HEK293T (cell line): Measurements from ENCODE around the gene ATP2C1.

Source experiments
- CTCF ChIA-PET: fragments of 350-600 bp; formaldehyde crosslinking; extraction: SDS; loops from one replicate; lab custom pipeline; 2021; ENCODE audit warnings: antibody characterized with exemption, inconsistent platforms; lab: Yijun Ruan, JAX
- POLR2A ChIA-PET: fragments of 350-600 bp; formaldehyde crosslinking; extraction: SDS; loops from one replicate; lab custom pipeline; 2020; ENCODE audit warnings: antibody characterized with exemption, inconsistent platforms; lab: Yijun Ruan, JAX
- DNase-seq: peaks from one replicate; pipeline ENCODE4 v3.0.0; 2012; ENCODE audit warnings: mixed read lengths; ENCODE audit errors: extremely low spot score
- ARNT ChIP-seq: fragments of 450-650 bp; IDR thresholded peaks from 2 replicates; pipeline ENCODE4 v1.6.1; 2017; ENCODE audit warnings: mild to moderate bottlenecking
- BHLHE40 ChIP-seq: fragments of 450-650 bp; IDR thresholded peaks from 2 replicates; pipeline ENCODE4 v1.6.1; 2016; ENCODE audit warnings: mild to moderate bottlenecking, moderate library complexity, borderline replicate concordance
- CTBP1 ChIP-seq: fragments of 450-650 bp; IDR thresholded peaks from 2 replicates; pipeline ENCODE4 v1.6.1; 2016; ENCODE audit warnings: borderline replicate concordance
- ELF4 ChIP-seq: fragments of 450-650 bp; IDR thresholded peaks from 2 replicates; pipeline ENCODE4 v1.6.1; 2017; ENCODE audit warnings: antibody characterized with exemption
- FOXA1 ChIP-seq: fragments of 450-650 bp; IDR thresholded peaks from 2 replicates; pipeline ENCODE4 v1.6.1; 2016; ENCODE audit warnings: mild to moderate bottlenecking
- FOXK2 ChIP-seq: fragments of 450-650 bp; IDR thresholded peaks from 2 replicates; pipeline ENCODE4 v1.6.1; 2016; ENCODE audit warnings: mild to moderate bottlenecking
- FOXM1 ChIP-seq: fragments of 450-650 bp; IDR thresholded peaks from 2 replicates; pipeline ENCODE4 v1.6.1; 2017; ENCODE audit warnings: mild to moderate bottlenecking, borderline replicate concordance
- HDGF ChIP-seq: fragments of 450-650 bp; IDR thresholded peaks from 2 replicates; pipeline ENCODE4 v1.6.1; 2017; ENCODE audit warnings: antibody characterized with exemption, borderline replicate concordance
- L3MBTL2 ChIP-seq: fragments of 450-650 bp; conservative IDR thresholded peaks from 2 replicates; pipeline ENCODE4 v1.6.1; 2016; ENCODE audit warnings: mild to moderate bottlenecking
- LEF1 ChIP-seq: fragments of 450-650 bp; IDR thresholded peaks from 2 replicates; pipeline ENCODE4 v1.6.1; 2017; ENCODE audit warnings: mild to moderate bottlenecking, borderline replicate concordance
- NFRKB ChIP-seq: fragments of 450-650 bp; IDR thresholded peaks from 2 replicates; pipeline ENCODE4 v1.6.1; 2016; ENCODE audit warnings: mild to moderate bottlenecking, moderate library complexity
- PKNOX1 ChIP-seq: fragments of 450-650 bp; IDR thresholded peaks from 2 replicates; pipeline ENCODE4 v1.6.1; 2016
- SP1 ChIP-seq: fragments of 450-650 bp; IDR thresholded peaks from 2 replicates; pipeline ENCODE4 v1.6.1; 2017
- SUZ12 ChIP-seq: fragments of 450-650 bp; IDR thresholded peaks from 2 replicates; pipeline ENCODE4 v1.6.1; 2016; ENCODE audit warnings: mild to moderate bottlenecking
- TARDBP ChIP-seq: fragments of 450-650 bp; IDR thresholded peaks from 2 replicates; pipeline ENCODE4 v1.6.1; 2016
- ZNF384 ChIP-seq: fragments of 450-650 bp; IDR thresholded peaks from 2 replicates; pipeline ENCODE4 v1.6.1; 2016

Gene ATP2C1

GRCh38 chr3:130932979-130933378, 39.1 kb downstream of the ATP2C1 start:
- ChIA-PET CTCF (no interaction called here), POLR2A (no interaction called here)
- no peak for DNase-seq
- no peak for TF ChIP-seq FOXK2
- TF ChIP-seq FOXM1 = no peak
- no peak for TF ChIP-seq CTBP1

DNA sequence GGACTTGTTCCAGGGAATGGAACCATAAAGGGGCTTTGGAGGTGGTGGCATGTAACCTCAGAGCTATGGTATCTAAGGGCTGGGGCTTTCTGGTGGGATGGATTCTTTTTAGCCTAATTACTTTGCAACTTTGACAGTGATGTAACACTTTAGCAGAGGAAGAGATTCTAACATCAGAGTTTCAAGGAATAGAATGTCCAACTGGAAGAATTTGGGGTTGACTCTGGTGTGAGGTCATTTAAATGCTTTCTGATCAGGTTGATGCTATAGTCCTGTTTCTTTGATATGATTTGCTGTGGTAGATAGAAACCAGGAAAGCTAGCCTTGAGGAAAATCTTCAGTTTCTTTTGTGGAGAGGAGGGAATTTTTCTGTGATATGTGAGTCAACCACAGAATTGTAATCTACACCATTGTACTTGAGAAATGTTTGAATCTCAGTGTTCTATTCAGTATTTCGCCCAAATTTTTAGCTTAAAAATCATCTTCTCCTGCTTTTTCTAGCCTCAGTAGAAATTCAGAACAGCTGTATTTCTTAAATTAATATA, 40.0 kb downstream of the ATP2C1 start:
- no peak for DNase-seq
- CTCF ChIA-PET = no interaction called here
- POLR2A ChIA-PET = no interaction called here
- TF ChIP-seq FOXM1 (no peak), ELF4 (no peak), FOXK2 (no peak), ARNT (no peak), CTBP1 (no peak), LEF1 (no peak), PKNOX1 (no peak)

DNA sequence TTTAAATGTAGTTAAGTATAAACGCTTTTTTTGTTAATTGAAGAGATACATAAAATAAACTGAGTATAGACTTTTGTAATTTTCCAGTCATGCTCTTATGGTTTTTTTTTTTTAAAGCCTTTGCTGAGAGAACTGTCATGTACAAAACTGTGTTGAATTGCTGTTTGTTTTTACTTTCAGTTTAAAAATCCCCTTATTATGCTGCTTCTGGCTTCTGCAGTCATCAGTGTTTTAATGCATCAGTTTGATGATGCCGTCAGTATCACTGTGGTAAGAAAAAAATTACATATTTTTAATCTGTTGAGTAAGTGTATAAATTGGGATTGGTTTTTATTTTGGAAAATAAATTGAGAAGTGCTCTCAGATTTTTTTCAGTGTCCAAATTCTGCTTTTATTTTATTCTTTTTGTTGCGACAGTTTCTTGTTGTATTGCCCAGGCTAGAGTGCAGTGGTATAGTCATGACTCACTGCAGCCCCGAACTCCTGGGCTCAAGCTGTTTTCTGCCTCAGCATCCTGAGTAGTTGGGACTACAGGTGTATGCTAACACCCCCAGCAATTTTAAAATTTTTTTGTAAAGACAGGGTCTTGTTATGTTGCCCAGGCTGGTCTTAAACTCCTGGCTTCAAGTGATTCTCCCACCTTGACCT, 40.7 kb downstream of the ATP2C1 start:
- DNase-seq = no peak
- POLR2A ChIA-PET = no interaction called here
- CTCF ChIA-PET = no interaction called here
- TF ChIP-seq TARDBP (no peak), NFRKB (no peak), SUZ12 (no peak), L3MBTL2 (no peak), ARNT (no peak), SP1 (no peak), FOXM1 (no peak), HDGF (no peak), CTBP1 (no peak), FOXK2 (no peak), ZNF384 (no peak), ELF4 (no peak), FOXA1 (no peak), BHLHE40 (no peak), LEF1 (no peak), PKNOX1 (no peak)

- TF ChIP-seq ELF4 = no peak
- no peak for TF ChIP-seq CTBP1
- no peak for TF ChIP-seq FOXK2
- no peak for TF ChIP-seq TARDBP
- no peak for TF ChIP-seq SP1
- no peak for TF ChIP-seq HDGF
- TF ChIP-seq SUZ12 = no peak
- TF ChIP-seq NFRKB = no peak
- DNase-seq = no peak
These were observed 42.0 kb downstream of the ATP2C1 start for GRCh38 chr3:130935761-130936492.

DNA sequence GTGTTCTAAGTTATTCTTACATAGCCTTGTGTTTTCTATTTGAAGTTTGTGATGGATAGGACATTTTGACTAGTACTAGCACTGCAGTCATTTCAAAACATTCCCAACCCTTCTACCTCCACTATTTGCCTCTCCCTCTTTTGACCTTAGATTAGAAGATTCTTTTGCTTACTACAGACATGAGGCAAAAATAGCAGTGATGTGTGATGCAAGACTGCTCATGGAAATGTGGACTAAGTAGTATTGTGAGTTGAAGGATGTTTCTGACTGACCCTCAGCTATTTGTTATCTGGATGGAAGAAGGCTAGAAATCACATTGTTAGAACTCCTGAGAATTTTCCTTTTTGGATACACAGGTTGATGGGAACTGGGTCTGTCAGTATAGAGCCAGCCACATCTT, 45.9 kb downstream of the ATP2C1 start:
- DNase-seq = no peak
- ChIA-PET CTCF (no interaction called here), POLR2A (no interaction called here)

More at GRCh38 chr3:130935761-130936492, 42.0 kb downstream of the ATP2C1 start:
- POLR2A ChIA-PET = no interaction called here
- CTCF ChIA-PET = no interaction called here

More for the DNA sequence above, 45.9 kb downstream of the ATP2C1 start:
- TF ChIP-seq ELF4 (no peak), CTBP1 (no peak), FOXA1 (no peak), SP1 (no peak), FOXK2 (no peak), SUZ12 (no peak), PKNOX1 (no peak), BHLHE40 (no peak), ZNF384 (no peak), TARDBP (no peak), FOXM1 (no peak), NFRKB (no peak), HDGF (no peak), LEF1 (no peak)
